ENCODE data around the gene MRPL40. TPM values are rescaled to one million over a fixed set of nuclear protein-coding genes. Genes with fewer than 3 reads are reported as not detected.

Gene MRPL40
- total RNA-seq, 1 experiment from 2014 or later = 40.1 TPM

DNA sequence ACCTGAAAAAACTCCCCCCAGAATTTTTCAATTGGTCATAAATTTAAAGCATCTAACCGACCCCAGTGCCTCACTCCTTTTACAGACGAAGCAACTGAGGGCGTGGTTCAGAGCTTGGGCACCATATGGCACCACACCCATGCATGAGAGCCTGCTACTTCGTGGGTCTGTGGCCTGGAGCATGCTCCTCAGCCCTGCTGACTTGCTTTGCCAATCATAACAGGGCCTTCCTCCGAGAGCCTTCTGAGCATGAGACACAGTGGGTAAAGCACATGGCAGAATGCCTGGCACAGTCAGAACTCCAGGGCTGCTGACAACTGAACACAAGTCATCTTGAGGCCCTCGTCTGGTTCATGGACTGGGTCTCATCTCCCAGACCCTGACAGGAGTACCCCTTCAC, 34.1 kb upstream of the MRPL40 start:
- CTCF ChIA-PET = no interaction called here
- no peaks in the 10 kb centered on the region for H3K79me2 ChIP-seq (ENCODE audit: insufficient read depth, low read length)
- H3K36me3 ChIP-seq (ENCODE audit: control insufficient read depth in 1 of 2, insufficient read depth in 2 of 2, low read length in 2 of 2) = peaks cover 17 to 27% of the 10 kb centered on the region in 2 experiments; a peak in 3 of 4 replicates
- H3K4me1 ChIP-seq (ENCODE audit: control insufficient read depth in 1 of 2, insufficient read depth in 2 of 2, low read length in 2 of 2) = no peaks in the 10 kb centered on the region
- BruUV-seq (replicated peaks) = no TSS peak
- no peak for ATAC-seq
- RAD21 ChIA-PET (ENCODE audit: low non-redundant PET in 1 of 2, low total read pairs in 2 of 2, uncharacterized antibody in 2 of 2, unreplicated experiment in 2 of 2) = no interaction called here
- H3K27me3 ChIP-seq (ENCODE audit: insufficient read depth, low read length) = no peaks in the 10 kb centered on the region
- no peaks in the 10 kb centered on the region for H3K9me3 ChIP-seq (ENCODE audit: control insufficient read depth in 1 of 2, insufficient read depth in 1 of 2, low read depth in 1 of 2, low read length in 2 of 2)
- POLR2A ChIA-PET = no interaction called here
- H3K27ac ChIP-seq (ENCODE audit: low read depth, low read length) = no peak overlapping the region
- no peak for TF ChIP-seq CBX3 (IDR thresholded peaks at IDR 0.05; ENCODE audit: low read depth)
- TF ChIP-seq, protein P1, sequence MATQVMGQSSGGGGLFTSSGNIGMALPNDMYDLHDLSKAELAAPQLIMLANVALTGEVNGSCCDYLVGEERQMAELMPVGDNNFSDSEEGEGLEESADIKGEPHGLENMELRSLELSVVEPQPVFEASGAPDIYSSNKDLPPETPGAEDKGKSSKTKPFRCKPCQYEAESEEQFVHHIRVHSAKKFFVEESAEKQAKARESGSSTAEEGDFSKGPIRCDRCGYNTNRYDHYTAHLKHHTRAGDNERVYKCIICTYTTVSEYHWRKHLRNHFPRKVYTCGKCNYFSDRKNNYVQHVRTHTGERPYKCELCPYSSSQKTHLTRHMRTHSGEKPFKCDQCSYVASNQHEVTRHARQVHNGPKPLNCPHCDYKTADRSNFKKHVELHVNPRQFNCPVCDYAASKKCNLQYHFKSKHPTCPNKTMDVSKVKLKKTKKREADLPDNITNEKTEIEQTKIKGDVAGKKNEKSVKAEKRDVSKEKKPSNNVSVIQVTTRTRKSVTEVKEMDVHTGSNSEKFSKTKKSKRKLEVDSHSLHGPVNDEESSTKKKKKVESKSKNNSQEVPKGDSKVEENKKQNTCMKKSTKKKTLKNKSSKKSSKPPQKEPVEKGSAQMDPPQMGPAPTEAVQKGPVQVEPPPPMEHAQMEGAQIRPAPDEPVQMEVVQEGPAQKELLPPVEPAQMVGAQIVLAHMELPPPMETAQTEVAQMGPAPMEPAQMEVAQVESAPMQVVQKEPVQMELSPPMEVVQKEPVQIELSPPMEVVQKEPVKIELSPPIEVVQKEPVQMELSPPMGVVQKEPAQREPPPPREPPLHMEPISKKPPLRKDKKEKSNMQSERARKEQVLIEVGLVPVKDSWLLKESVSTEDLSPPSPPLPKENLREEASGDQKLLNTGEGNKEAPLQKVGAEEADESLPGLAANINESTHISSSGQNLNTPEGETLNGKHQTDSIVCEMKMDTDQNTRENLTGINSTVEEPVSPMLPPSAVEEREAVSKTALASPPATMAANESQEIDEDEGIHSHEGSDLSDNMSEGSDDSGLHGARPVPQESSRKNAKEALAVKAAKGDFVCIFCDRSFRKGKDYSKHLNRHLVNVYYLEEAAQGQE (IDR thresholded peaks at IDR 0.05; ENCODE audit: low read depth) = no peak
- TF ChIP-seq, protein P2, sequence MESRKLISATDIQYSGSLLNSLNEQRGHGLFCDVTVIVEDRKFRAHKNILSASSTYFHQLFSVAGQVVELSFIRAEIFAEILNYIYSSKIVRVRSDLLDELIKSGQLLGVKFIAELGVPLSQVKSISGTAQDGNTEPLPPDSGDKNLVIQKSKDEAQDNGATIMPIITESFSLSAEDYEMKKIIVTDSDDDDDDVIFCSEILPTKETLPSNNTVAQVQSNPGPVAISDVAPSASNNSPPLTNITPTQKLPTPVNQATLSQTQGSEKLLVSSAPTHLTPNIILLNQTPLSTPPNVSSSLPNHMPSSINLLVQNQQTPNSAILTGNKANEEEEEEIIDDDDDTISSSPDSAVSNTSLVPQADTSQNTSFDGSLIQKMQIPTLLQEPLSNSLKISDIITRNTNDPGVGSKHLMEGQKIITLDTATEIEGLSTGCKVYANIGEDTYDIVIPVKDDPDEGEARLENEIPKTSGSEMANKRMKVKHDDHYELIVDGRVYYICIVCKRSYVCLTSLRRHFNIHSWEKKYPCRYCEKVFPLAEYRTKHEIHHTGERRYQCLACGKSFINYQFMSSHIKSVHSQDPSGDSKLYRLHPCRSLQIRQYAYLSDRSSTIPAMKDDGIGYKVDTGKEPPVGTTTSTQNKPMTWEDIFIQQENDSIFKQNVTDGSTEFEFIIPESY (IDR thresholded peaks at IDR 0.05; ENCODE audit: extremely low read depth, insufficient replicate concordance, low read length) = no peak
- no peak for TF ChIP-seq FOSL1 (IDR thresholded peaks at IDR 0.05; ENCODE audit: low read depth)
- no peak for TF ChIP-seq EGR1 (IDR thresholded peaks at IDR 0.05; ENCODE audit: low read depth)
- no peak for TF ChIP-seq ZNF274 (IDR thresholded peaks at IDR 0.05; ENCODE audit: low read depth, low read length)
- no peak for TF ChIP-seq SIN3A (IDR thresholded peaks at IDR 0.05; ENCODE audit: low read depth)
- no peak for TF ChIP-seq POLR2AphosphoS5 (IDR thresholded peaks at IDR 0.05; ENCODE audit: low read depth, low read length)
- TF ChIP-seq EZH2 (IDR thresholded peaks at IDR 0.05) = no peak
- no peak for TF ChIP-seq ELF1 (IDR thresholded peaks at IDR 0.05; ENCODE audit: borderline replicate concordance, low read depth)
- TF ChIP-seq SP1 (IDR thresholded peaks at IDR 0.05; ENCODE audit: low read depth) = no peak
- TF ChIP-seq, protein P3, sequence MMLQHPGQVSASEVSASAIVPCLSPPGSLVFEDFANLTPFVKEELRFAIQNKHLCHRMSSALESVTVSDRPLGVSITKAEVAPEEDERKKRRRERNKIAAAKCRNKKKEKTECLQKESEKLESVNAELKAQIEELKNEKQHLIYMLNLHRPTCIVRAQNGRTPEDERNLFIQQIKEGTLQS (IDR thresholded peaks at IDR 0.05) = no peak
- no peak for TF ChIP-seq TCF7L2 (IDR thresholded peaks at IDR 0.05; ENCODE audit: borderline replicate concordance, extremely low read depth, insufficient read depth, insufficient read length)
- TF ChIP-seq, protein P4, sequence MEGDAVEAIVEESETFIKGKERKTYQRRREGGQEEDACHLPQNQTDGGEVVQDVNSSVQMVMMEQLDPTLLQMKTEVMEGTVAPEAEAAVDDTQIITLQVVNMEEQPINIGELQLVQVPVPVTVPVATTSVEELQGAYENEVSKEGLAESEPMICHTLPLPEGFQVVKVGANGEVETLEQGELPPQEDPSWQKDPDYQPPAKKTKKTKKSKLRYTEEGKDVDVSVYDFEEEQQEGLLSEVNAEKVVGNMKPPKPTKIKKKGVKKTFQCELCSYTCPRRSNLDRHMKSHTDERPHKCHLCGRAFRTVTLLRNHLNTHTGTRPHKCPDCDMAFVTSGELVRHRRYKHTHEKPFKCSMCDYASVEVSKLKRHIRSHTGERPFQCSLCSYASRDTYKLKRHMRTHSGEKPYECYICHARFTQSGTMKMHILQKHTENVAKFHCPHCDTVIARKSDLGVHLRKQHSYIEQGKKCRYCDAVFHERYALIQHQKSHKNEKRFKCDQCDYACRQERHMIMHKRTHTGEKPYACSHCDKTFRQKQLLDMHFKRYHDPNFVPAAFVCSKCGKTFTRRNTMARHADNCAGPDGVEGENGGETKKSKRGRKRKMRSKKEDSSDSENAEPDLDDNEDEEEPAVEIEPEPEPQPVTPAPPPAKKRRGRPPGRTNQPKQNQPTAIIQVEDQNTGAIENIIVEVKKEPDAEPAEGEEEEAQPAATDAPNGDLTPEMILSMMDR (IDR thresholded peaks at IDR 0.05 in 2 of 3, conservative IDR thresholded peaks at IDR 0.05 in 1 of 3; ENCODE audit: borderline replicate concordance in 1 of 3, insufficient read depth in 1 of 3, low read depth in 2 of 3, low read length in 2 of 3) = no peak
- no peak for TF ChIP-seq CEBPB (IDR thresholded peaks at IDR 0.05; ENCODE audit: low read depth)
- TF ChIP-seq POLR2A (IDR thresholded peaks at IDR 0.05; ENCODE audit: borderline replicate concordance, extremely low read depth, insufficient read depth, insufficient read length) = no peak
- no peak for TF ChIP-seq JUND (IDR thresholded peaks at IDR 0.05)
- no peak for TF ChIP-seq SRF (IDR thresholded peaks at IDR 0.05; ENCODE audit: low read depth)
- TF ChIP-seq, protein P5, sequence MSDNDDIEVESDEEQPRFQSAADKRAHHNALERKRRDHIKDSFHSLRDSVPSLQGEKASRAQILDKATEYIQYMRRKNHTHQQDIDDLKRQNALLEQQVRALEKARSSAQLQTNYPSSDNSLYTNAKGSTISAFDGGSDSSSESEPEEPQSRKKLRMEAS (IDR thresholded peaks at IDR 0.05) = no peak
- no peak for TF ChIP-seq ZFX (IDR thresholded peaks at IDR 0.05)
- H3K4me2 ChIP-seq (ENCODE audit: low read length) = no peak overlapping the region
- no peak overlapping the region for H3K4me3 ChIP-seq (replicated peaks in 1 of 2; ENCODE audit: low read depth in 1 of 2, low read length in 2 of 2)
- no peaks in the 10 kb centered on the region for H3K9me2 ChIP-seq (ENCODE audit: insufficient read depth)
- H3K9ac ChIP-seq (ENCODE audit: low read length) = no peak overlapping the region
- no peak for DNase-seq (ENCODE audit: low read depth, low spot score)
- no peaks in the 10 kb centered on the region for H4K20me1 ChIP-seq (ENCODE audit: insufficient read depth)
- intact Hi-C loops (cut with micrococcal nuclease) = no loop called here
- H2AFZ ChIP-seq (ENCODE audit: low read depth, low read length, poor library complexity, severe bottlenecking) = no peak overlapping the region
